OCI-LY3 (cell line): ENCODE measurements around the gene SPATS1.

Experiments
- H2AFZ ChIP-seq: fragments of 200-600, 300-600 bp; shearing (Covaris generic); 2 replicates; pipeline ENCODE4 v1.6.0; 2014; ENCODE audit warnings: antibody characterized with exemption, low read depth, low read length
- H3K27ac ChIP-seq: fragments of 200-600, 300-600 bp; sonication (generic); 2 replicates; pipeline ENCODE4 v1.5.1; 2014; ENCODE audit warnings: mild to moderate bottlenecking, low read length, moderate library complexity, mixed read lengths
- H3K27me3 ChIP-seq: fragments of 200-600, 300-600 bp; sonication (generic); 2 replicates; pipeline ENCODE4 v1.6.1; 2014; ENCODE audit warnings: low read depth, low read length, mixed read lengths
- H3K36me3 ChIP-seq: fragments of 200-600, 300-600 bp; sonication (generic); replicated peaks from 2 replicates; pipeline ENCODE3; 2014; ENCODE audit warnings: low read depth, low read length, mixed read lengths
- H3K4me1 ChIP-seq: fragments of 300-600, 200-600 bp; sonication (generic); 2 replicates; pipeline ENCODE4 v1.6.1; 2014; ENCODE audit warnings: low read length, mixed read lengths
- H3K4me2 ChIP-seq: fragments of 200-600, 300-600 bp; sonication (generic); 2 replicates; pipeline ENCODE4 v1.6.1; 2014; ENCODE audit warnings: low read length, mixed read lengths
- H3K4me3 ChIP-seq: fragments of 300-600, 200-600 bp; sonication (generic); 2 replicates; pipeline ENCODE4 v1.5.1; 2014; ENCODE audit warnings: antibody characterized with exemption, mild to moderate bottlenecking, low read length, moderate library complexity
- H3K79me2 ChIP-seq: fragments of 300-600, 200-600 bp; shearing (Covaris generic); 2 replicates; pipeline ENCODE4 v1.6.1; 2014; ENCODE audit warnings: mild to moderate bottlenecking, low read length, mixed read lengths
- H3K9ac ChIP-seq: fragments of 300-600, 200-600 bp; shearing (Covaris generic); 2 replicates; pipeline ENCODE4 v1.6.0; 2014; ENCODE audit warnings: mild to moderate bottlenecking, low read length, moderate library complexity
- H3K9me3 ChIP-seq: fragments of 200-600, 300-600 bp; shearing (Covaris generic); 2 replicates; pipeline ENCODE4 v1.6.1; 2014; ENCODE audit warnings: low read length, mixed read lengths; ENCODE audit not compliant: insufficient read depth
- H4K20me1 ChIP-seq: fragments of 200-600, 300-600 bp; sonication (generic); 2 replicates; pipeline ENCODE4 v1.6.1; 2016; ENCODE audit warnings: low read length, mixed read lengths; ENCODE audit not compliant: insufficient read depth
- CTCF ChIP-seq: fragments of 200-600, 300-600 bp; sonication (generic); IDR thresholded peaks from 2 replicates; pipeline ENCODE4 v1.5.1; 2014; ENCODE audit warnings: antibody characterized with exemption, low read length, low read depth
- EZH2phosphoT487 ChIP-seq: fragments of 200-600 bp; shearing (Covaris generic); IDR thresholded peaks from 2 replicates; pipeline ENCODE4 v1.6.1; 2018; ENCODE audit warnings: antibody characterized with exemption, mixed run types, low read depth

SPATS1 gene

GRCh38 chr6:44297063-44298038, 45.1 kb upstream of the SPATS1 start:
- H3K27me3 ChIP-seq: no peaks in the 10 kb centered on the region
- no peaks in the 10 kb centered on the region for H3K79me2 ChIP-seq
- H3K4me1 ChIP-seq: no peaks in the 10 kb centered on the region
- no peak overlapping the region for H3K27ac ChIP-seq
- H3K4me3 ChIP-seq: no peak overlapping the region
- H3K9ac ChIP-seq: no peak overlapping the region
- H3K9me3 ChIP-seq: no peaks in the 10 kb centered on the region
- H4K20me1 ChIP-seq: no peaks in the 10 kb centered on the region
- H3K4me2 ChIP-seq: no peak overlapping the region
- no peak for TF ChIP-seq CTCF
- no peak for TF ChIP-seq EZH2phosphoT487
- H2AFZ ChIP-seq: no peak overlapping the region
- peaks cover 23% of the 10 kb centered on the region for H3K36me3 ChIP-seq

- TF ChIP-seq CTCF (no peak), EZH2phosphoT487 (no peak)
- Histone ChIP-seq H3K4me3 (no peak overlapping the region), H3K27me3 (no peaks in the 10 kb centered on the region)
Measured at GRCh38 chr6:44298055-44298803, 44.2 kb upstream of the SPATS1 start.

GRCh38 chr6:44298864-44299263, 43.6 kb upstream of the SPATS1 start:
- H4K20me1 ChIP-seq: no peaks in the 10 kb centered on the region
- peaks cover 38% of the 10 kb centered on the region for H3K36me3 ChIP-seq
- no peak for TF ChIP-seq EZH2phosphoT487
- TF ChIP-seq CTCF: no peak
- no peaks in the 10 kb centered on the region for H3K79me2 ChIP-seq
- no peak overlapping the region for H3K9ac ChIP-seq
- no peak overlapping the region for H3K4me3 ChIP-seq
- H3K4me1 ChIP-seq: no peaks in the 10 kb centered on the region
- H2AFZ ChIP-seq: no peak overlapping the region
- H3K27me3 ChIP-seq: no peaks in the 10 kb centered on the region
- no peaks in the 10 kb centered on the region for H3K9me3 ChIP-seq
- H3K4me2 ChIP-seq: no peak overlapping the region
- no peak overlapping the region for H3K27ac ChIP-seq

More at GRCh38 chr6:44298055-44298803, 44.2 kb upstream of the SPATS1 start:
- no peak overlapping the region for H2AFZ ChIP-seq
- no peaks in the 10 kb centered on the region for H3K4me1 ChIP-seq
- no peaks in the 10 kb centered on the region for H3K79me2 ChIP-seq
- no peak overlapping the region for H3K9ac ChIP-seq
- no peak overlapping the region for H3K4me2 ChIP-seq
- H3K36me3 ChIP-seq: peaks cover 32% of the 10 kb centered on the region
- H4K20me1 ChIP-seq: no peaks in the 10 kb centered on the region
- H3K27ac ChIP-seq: no peak overlapping the region
- no peaks in the 10 kb centered on the region for H3K9me3 ChIP-seq

- H3K27me3 ChIP-seq: no peaks in the 10 kb centered on the region
- H4K20me1 ChIP-seq: peaks cover 3% of the 10 kb centered on the region; the same call in 1 of the 2 replicates
- H3K9me3 ChIP-seq: no peaks in the 10 kb centered on the region
- TF ChIP-seq EZH2phosphoT487 (no peak), CTCF (no peak)
- H3K79me2 ChIP-seq: no peaks in the 10 kb centered on the region
- no peak overlapping the region for H3K27ac ChIP-seq
- H3K4me3 ChIP-seq: no peak overlapping the region
- no peaks in the 10 kb centered on the region for H3K4me1 ChIP-seq
- H3K4me2 ChIP-seq: no peak overlapping the region
- no peak overlapping the region for H3K9ac ChIP-seq
- no peak overlapping the region for H2AFZ ChIP-seq
- H3K36me3 ChIP-seq: peaks cover 52% of the 10 kb centered on the region
Measured at GRCh38 chr6:44300292-44300823, 42.1 kb upstream of the SPATS1 start.
